GM12872 (cell line): ENCODE results near the gene S100A10.

Experiments
- TF ChIP-seq, protein P1 (sequence below): IDR thresholded peaks from 3 replicates; pipeline ENCODE4 v1.5.1; 2011; ENCODE audit warnings: low read depth, mild to moderate bottlenecking, low read length, moderate library complexity; ENCODE audit not compliant: insufficient read depth

S100A10 gene

DNA sequence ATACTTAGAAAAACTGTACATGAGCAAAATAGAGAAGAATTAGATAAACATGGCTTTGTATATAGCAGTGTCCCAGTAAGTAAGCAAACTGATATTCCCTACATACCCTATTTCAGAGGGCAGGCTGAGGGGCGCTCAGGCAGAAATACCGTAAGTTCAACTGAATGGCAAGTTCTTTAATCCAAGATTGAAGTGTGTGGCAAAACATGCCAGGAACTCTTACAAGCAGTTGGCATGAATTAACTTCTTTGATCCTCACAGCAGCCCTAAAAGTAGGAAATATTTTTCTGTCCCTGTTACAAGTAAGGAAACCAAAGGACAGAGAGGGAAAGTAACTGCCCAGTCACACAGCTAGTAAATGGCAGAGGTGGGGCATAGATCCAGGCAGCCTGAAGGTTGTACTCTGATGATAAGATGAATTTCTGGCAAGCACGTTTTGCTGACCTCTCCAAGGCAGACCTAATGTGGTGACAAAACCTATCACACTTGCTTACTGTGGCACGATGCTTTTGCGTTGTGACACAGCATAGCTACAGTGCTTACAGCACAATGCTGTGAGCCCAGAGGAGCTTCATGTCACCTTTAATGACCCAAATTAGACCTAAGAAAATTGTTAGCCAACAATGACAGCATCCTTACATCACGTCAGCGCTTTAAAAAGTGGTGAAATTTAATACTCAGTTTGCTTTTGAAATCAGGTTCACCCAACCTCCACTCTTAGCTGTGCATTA, 49.4 kb downstream of the S100A10 start:
- TF ChIP-seq, protein P1, sequence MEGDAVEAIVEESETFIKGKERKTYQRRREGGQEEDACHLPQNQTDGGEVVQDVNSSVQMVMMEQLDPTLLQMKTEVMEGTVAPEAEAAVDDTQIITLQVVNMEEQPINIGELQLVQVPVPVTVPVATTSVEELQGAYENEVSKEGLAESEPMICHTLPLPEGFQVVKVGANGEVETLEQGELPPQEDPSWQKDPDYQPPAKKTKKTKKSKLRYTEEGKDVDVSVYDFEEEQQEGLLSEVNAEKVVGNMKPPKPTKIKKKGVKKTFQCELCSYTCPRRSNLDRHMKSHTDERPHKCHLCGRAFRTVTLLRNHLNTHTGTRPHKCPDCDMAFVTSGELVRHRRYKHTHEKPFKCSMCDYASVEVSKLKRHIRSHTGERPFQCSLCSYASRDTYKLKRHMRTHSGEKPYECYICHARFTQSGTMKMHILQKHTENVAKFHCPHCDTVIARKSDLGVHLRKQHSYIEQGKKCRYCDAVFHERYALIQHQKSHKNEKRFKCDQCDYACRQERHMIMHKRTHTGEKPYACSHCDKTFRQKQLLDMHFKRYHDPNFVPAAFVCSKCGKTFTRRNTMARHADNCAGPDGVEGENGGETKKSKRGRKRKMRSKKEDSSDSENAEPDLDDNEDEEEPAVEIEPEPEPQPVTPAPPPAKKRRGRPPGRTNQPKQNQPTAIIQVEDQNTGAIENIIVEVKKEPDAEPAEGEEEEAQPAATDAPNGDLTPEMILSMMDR = no peak

DNA sequence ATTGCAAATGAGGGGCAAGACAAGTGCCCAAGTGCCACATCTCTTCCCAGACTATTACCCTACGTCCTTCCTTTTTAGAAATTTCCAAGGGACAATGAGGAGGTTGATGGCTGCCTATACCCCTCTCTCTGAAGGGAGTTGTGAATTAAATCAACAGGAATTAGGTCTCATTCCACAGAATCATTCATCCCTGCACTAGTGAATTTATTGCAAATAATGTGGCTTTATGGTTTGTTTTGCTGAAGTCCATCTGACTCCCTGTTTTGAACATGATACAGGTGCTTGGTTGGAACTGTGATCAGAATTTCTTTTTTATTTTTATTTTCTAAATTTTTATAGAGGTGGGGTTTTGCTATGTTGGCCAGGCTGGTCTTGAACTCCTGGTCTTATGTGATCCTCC, 50.1 kb downstream of the S100A10 start:
- TF ChIP-seq, protein P1 = no peak

DNA sequence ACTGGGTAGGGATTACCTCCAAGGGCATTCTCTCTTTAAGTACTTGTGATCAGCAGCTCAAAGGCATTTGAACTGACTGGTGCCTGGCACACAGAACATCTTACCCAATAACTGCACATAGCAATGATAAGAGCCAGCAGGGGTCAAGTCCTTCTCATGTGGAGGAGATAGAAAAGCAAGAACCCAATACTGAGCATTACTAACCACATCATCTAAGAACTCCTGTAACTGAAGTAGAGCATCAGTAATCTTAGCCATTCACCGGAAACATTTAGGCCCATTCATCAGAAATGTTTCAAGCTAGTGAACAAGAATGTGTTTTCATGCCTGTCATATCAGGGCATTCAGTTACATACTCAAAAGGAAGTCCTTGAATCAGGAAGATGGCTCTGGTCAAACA, 50.8 kb downstream of the S100A10 start:
- TF ChIP-seq, protein P1 = no peak

DNA sequence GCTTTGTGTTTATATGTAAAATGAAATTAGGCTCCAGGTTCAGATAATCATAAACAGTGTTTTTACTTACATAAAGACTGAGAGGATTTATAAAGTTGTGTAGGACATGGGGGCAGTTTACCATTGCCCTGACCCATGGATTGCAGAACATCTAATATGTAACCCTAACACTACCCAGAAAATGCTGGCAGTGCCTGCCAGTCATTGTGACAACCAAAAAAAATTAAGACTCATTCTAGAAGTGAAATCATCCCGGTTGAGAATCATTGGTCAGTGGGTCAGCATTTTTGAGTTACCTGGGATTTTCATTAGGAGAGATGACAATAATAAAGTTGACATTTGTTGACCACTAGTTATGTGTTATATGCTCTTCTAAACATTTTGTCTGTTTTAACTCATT, 53.1 kb downstream of the S100A10 start:
- TF ChIP-seq, protein P1 = no peak

DNA sequence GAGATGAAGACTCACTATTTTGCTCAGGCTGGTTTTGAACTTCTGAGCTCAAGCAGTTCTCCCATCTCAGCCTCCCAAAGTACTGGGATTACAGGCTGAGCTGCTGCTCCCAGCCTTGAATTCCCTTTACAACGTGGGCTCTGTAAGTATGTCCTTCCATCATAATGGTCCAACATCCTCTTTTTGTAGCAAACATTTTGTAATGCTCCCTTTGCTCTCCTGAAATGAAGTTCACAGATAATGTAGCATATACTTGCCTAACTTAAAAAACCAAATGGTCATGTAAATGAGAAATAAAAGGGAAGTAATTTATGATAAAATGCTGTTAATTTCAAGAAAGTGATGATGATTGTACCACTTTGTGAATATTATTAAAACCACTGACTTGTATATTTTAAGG, 53.9 kb downstream of the S100A10 start:
- TF ChIP-seq, protein P1 = no peak

DNA sequence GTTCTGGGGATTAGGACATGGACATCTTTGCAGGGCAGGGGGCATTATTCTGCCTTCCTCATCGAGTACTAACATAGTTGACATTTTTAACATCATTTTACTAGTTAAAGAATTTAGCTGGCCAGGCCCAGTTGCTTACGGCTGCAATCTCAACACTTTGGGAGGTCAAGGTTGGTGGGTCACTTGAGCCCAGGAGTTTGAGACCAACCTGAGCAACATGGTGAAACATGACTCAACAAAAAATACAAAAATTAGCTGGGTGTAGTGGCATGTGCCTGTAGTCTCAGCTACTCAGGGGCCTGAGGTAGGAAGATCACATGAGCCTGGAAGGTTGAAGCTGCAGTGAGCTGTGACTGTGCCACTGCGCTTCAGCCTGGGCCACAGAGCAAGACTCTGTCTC, 54.5 kb downstream of the S100A10 start:
- TF ChIP-seq, protein P1 = no peak

DNA sequence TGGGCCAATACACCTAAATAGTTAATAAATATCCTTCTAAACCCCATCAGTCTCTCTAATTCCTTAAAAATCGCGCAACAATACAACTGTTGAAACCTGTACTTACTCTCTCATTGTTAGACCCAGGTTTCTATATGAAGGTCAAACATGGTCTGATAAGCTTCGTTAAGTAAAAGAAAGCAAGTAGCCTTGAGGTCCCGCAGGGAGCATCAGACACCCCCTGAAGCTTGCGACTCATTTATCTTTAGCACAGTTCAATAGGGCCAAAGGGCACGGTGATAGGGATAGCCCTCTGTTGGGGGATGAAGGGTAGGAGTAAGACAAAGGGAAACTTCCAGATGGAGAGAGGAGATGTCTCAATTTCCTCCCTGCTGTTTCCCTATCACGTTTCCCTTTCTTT, 57.0 kb downstream of the S100A10 start:
- TF ChIP-seq, protein P1 = no peak
